Upper lobe of right lung (tissue), 1 donor: ENCODE measurements around the gene TCF19. TPM values are rescaled to one million over a fixed set of nuclear protein-coding genes. Genes with fewer than 3 reads are reported as not detected.
A peak's percentile ranks its signal among the peaks of the same experiment; 100 is the strongest.

Source experiments
- ATAC-seq: fragments of 200-7000 bp; cut with Tn5 transposase; one replicate; pipeline ENCODE4 v1.9.1; 2020; ENCODE audit warnings: mild to moderate bottlenecking, moderate library complexity
- DNase-seq: peaks from one replicate; pipeline ENCODE4 v3.0.0-alpha.2; 2020
- H3K27ac ChIP-seq: fragments of 200-600 bp; one replicate; pipeline ENCODE4 v1.8.0; 2022
- H3K27me3 ChIP-seq: fragments of 200-600 bp; one replicate; pipeline ENCODE4 v1.8.0; 2022; ENCODE audit warnings: mild to moderate bottlenecking
- H3K36me3 ChIP-seq: fragments of 200-600 bp; one replicate; pipeline ENCODE4 v1.8.0; 2022
- H3K4me1 ChIP-seq: fragments of 200-600 bp; one replicate; pipeline ENCODE4 v1.8.0; 2022
- H3K4me3 ChIP-seq: fragments of 200-600 bp; one replicate; pipeline ENCODE4 v1.8.0; 2022; ENCODE audit warnings: mild to moderate bottlenecking
- H3K9me3 ChIP-seq: fragments of 200-600 bp; one replicate; pipeline ENCODE4 v1.8.0; 2022
- CTCF ChIP-seq: fragments of 200-600 bp; IDR thresholded peaks from one replicate; pipeline ENCODE4 v1.8.0; 2022; ENCODE audit warnings: antibody characterized with exemption
- intact Hi-C: fragments of 100-400 bp; cut with DNase I; formaldehyde crosslinking; loops from one replicate; pipeline ENCODE4 v1.11.0; 2022
- total RNA-seq: library from RNA; stranded (reverse); fragmentation: NEBNext Ultra II Directional; extraction: Animal tissue kit (Norgen Biotek cat#: 25700); gene quantifications from one replicate; pipeline ENCODE4 v1.2.1, GENCODE V29; 2021
- donor health status: DM: no; HTN: yes; CAD: no; lungs with severe emphysema.

The TCF19 gene
- total RNA-seq, 1 donor from 2014 or later: 4.5 TPM

GRCh38 chr6:31143148-31143547, 15.2 kb upstream of the TCF19 start:
- H3K9me3 ChIP-seq: no peaks in the 10 kb centered on the region
- no peak for TF ChIP-seq CTCF
- H3K27me3 ChIP-seq: no peaks in the 10 kb centered on the region
- ATAC-seq (peak; percentile 64), DNase-seq (no peak)
- H3K4me1 ChIP-seq: no peaks in the 10 kb centered on the region
- no peak overlapping the region for H3K4me3 ChIP-seq
- H3K27ac ChIP-seq: no peak overlapping the region
- H3K36me3 ChIP-seq: no peaks in the 10 kb centered on the region
- intact Hi-C loops: no loop called here

GRCh38 chr6:31144296-31144969, 14.0 kb upstream of the TCF19 start:
- Histone ChIP-seq H3K4me1 (no peaks in the 10 kb centered on the region), H3K9me3 (no peaks in the 10 kb centered on the region), H3K36me3 (no peaks in the 10 kb centered on the region), H3K4me3 (no peak overlapping the region), H3K27me3 (no peaks in the 10 kb centered on the region), H3K27ac (no peak overlapping the region)
- DNase-seq (no peak), ATAC-seq (peak; percentile 6)
- intact Hi-C loops: no loop called here
- no peak for TF ChIP-seq CTCF

GRCh38 chr6:31144970-31145340, 13.4 kb upstream of the TCF19 start:
- Histone ChIP-seq H3K9me3 (no peaks in the 10 kb centered on the region), H3K27ac (no peak overlapping the region), H3K27me3 (no peaks in the 10 kb centered on the region), H3K36me3 (peaks cover 4% of the 10 kb centered on the region), H3K4me1 (no peaks in the 10 kb centered on the region), H3K4me3 (no peak overlapping the region)
- DNase-seq: no peak
- ATAC-seq: no peak
- intact Hi-C loops: no loop called here
- TF ChIP-seq CTCF: no peak

- ATAC-seq (no peak), DNase-seq (no peak)
- Histone ChIP-seq H3K4me1 (no peaks in the 10 kb centered on the region), H3K36me3 (peaks cover 8% of the 10 kb centered on the region), H3K4me3 (no peak overlapping the region), H3K9me3 (no peaks in the 10 kb centered on the region), H3K27ac (no peak overlapping the region), H3K27me3 (no peaks in the 10 kb centered on the region)
- intact Hi-C loops: no loop called here
- TF ChIP-seq CTCF: no peak
Measured at GRCh38 chr6:31145386-31145785, 13.0 kb upstream of the TCF19 start.

GRCh38 chr6:31149827-31150447, 8.5 kb upstream of the TCF19 start:
- intact Hi-C loops: no loop called here
- no peak overlapping the region for H3K4me3 ChIP-seq
- ATAC-seq (no peak), DNase-seq (no peak)
- H3K27me3 ChIP-seq: no peaks in the 10 kb centered on the region
- no peaks in the 10 kb centered on the region for H3K9me3 ChIP-seq
- TF ChIP-seq CTCF: no peak
- peaks cover 10% of the 10 kb centered on the region for H3K36me3 ChIP-seq
- no peaks in the 10 kb centered on the region for H3K4me1 ChIP-seq
- no peak overlapping the region for H3K27ac ChIP-seq
